WERI-Rb-1 (cell line): ENCODE data around the gene GNGT1.

Experiments used
- DNase-seq: peaks from one replicate; pipeline ENCODE4 v3.0.0-alpha.2; 2020
- H3K27ac ChIP-seq: fragments of 250-450 bp; sonication (Bioruptor Pico); 2 replicates; pipeline ENCODE4 v1.5.1; 2020; ENCODE audit warnings: mild to moderate bottlenecking, moderate library complexity
- H3K27me3 ChIP-seq: fragments of 250-450 bp; sonication (Bioruptor Pico); 2 replicates; pipeline ENCODE4 v1.5.1; 2021; ENCODE audit warnings: mild to moderate bottlenecking, low read depth, moderate library complexity; ENCODE audit not compliant: insufficient read depth, severe bottlenecking
- H3K36me3 ChIP-seq: fragments of 250-450 bp; sonication (Bioruptor Pico); 2 replicates; pipeline ENCODE4 v1.5.1; 2020; ENCODE audit warnings: mild to moderate bottlenecking, moderate library complexity
- H3K4me3 ChIP-seq: 2 replicates; pipeline ENCODE4 v1.5.1; 2011; ENCODE audit warnings: low read depth, mild to moderate bottlenecking, control low read depth, low read length
- H3K9me3 ChIP-seq: fragments of 250-450 bp; sonication (Bioruptor Pico); 2 replicates; pipeline ENCODE4 v1.5.1; 2021; ENCODE audit warnings: mild to moderate bottlenecking, moderate library complexity; ENCODE audit not compliant: severe bottlenecking
- CTCF ChIP-seq: IDR thresholded peaks from 2 replicates; pipeline ENCODE4 v1.5.1; 2011; ENCODE audit warnings: low read depth, mild to moderate bottlenecking, control low read depth, inconsistent platforms, low read length

Gene GNGT1

GRCh38 chr7:93921607-93922566 is 15.5 kb downstream of the GNGT1 start, which contains the start of gene GNG11:
Gene GNG11, plus strand, starts transcription at chr7:93921735. Its CDS starts 403 bp downstream, at chr7:93922138.
- TF ChIP-seq CTCF: no peak
- Histone ChIP-seq H3K27me3 (no peaks in the 10 kb centered on the region), H3K27ac (no peak within 1 kb of the TSS), H3K9me3 (no peaks in the 10 kb centered on the region), H3K4me3 (no peak within 1 kb of the TSS), H3K36me3 (no peaks in the 10 kb centered on the region)
- no peak for DNase-seq

GRCh38 chr7:93923296-93923695 is 16.9 kb downstream of the GNGT1 start:
- no peaks in the 10 kb centered on the region for H3K9me3 ChIP-seq
- H3K27ac ChIP-seq: no peak overlapping the region
- H3K36me3 ChIP-seq: no peaks in the 10 kb centered on the region
- no peak for DNase-seq
- no peak overlapping the region for H3K4me3 ChIP-seq
- H3K27me3 ChIP-seq: no peaks in the 10 kb centered on the region
- TF ChIP-seq CTCF: no peak

GRCh38 chr7:93923942-93924341 is 17.6 kb downstream of the GNGT1 start:
- TF ChIP-seq CTCF: no peak
- H3K27ac ChIP-seq: no peak overlapping the region
- no peak overlapping the region for H3K4me3 ChIP-seq
- no peak for DNase-seq
- no peaks in the 10 kb centered on the region for H3K9me3 ChIP-seq
- H3K27me3 ChIP-seq: no peaks in the 10 kb centered on the region
- no peaks in the 10 kb centered on the region for H3K36me3 ChIP-seq

GRCh38 chr7:93926800-93927199 is 20.4 kb downstream of the GNGT1 start:
- Histone ChIP-seq H3K4me3 (no peak overlapping the region), H3K27ac (no peak overlapping the region), H3K27me3 (no peaks in the 10 kb centered on the region), H3K9me3 (no peaks in the 10 kb centered on the region), H3K36me3 (no peaks in the 10 kb centered on the region)
- no peak for DNase-seq
- TF ChIP-seq CTCF: no peak

DNA sequence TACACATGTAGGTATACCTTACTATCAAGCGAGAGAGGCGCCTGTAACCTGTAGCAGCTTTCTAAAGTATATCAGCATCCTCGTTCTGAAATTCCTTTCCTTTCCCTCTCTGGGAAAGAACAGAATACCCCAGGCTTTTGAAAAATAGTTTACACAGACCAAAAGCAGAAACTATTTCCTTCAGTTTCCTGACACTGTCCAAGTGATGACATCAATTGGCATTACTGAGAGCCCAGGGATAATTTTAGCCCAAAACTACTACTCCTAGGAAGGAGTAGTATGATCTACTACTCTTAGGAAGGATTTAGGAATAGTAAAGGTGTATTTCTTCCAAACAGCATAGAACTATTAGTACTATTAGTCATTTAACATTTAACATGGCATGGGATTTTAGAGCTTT is 21.2 kb downstream of the GNGT1 start:
- Histone ChIP-seq H3K9me3 (no peaks in the 10 kb centered on the region), H3K27ac (no peak overlapping the region), H3K27me3 (no peaks in the 10 kb centered on the region), H3K36me3 (no peaks in the 10 kb centered on the region), H3K4me3 (no peak overlapping the region)
- TF ChIP-seq CTCF: no peak
- no peak for DNase-seq
